ENCODE results near the gene RNASET2.

DNA sequence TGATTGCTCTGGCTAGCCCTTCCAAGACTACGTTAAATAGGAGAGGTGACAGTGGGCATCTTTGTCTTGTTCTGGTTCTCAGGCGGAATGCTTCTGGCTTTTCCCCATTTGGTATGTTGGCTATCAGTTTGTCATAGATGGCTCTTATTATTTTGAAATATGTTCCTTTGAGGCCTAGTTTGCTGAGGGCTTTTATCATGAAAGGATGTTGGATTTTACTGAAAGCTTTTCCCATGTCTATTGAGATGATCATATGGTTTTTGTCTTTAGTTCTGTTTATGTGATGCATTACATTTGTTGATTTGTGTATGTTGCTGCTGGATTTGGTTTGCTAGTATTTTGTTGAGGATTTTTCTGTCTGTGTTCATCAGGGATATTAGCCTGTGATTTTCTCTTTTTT lies 9.9 kb upstream of the RNASET2 start:
- TF ChIP-seq, protein P1, sequence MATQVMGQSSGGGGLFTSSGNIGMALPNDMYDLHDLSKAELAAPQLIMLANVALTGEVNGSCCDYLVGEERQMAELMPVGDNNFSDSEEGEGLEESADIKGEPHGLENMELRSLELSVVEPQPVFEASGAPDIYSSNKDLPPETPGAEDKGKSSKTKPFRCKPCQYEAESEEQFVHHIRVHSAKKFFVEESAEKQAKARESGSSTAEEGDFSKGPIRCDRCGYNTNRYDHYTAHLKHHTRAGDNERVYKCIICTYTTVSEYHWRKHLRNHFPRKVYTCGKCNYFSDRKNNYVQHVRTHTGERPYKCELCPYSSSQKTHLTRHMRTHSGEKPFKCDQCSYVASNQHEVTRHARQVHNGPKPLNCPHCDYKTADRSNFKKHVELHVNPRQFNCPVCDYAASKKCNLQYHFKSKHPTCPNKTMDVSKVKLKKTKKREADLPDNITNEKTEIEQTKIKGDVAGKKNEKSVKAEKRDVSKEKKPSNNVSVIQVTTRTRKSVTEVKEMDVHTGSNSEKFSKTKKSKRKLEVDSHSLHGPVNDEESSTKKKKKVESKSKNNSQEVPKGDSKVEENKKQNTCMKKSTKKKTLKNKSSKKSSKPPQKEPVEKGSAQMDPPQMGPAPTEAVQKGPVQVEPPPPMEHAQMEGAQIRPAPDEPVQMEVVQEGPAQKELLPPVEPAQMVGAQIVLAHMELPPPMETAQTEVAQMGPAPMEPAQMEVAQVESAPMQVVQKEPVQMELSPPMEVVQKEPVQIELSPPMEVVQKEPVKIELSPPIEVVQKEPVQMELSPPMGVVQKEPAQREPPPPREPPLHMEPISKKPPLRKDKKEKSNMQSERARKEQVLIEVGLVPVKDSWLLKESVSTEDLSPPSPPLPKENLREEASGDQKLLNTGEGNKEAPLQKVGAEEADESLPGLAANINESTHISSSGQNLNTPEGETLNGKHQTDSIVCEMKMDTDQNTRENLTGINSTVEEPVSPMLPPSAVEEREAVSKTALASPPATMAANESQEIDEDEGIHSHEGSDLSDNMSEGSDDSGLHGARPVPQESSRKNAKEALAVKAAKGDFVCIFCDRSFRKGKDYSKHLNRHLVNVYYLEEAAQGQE (IDR thresholded peaks at IDR 0.05; ENCODE audit: insufficient read depth in 1 of 2, low read depth in 2 of 2, low read length in 2 of 2), result no peak
- TF ChIP-seq POLR2AphosphoS5 (IDR thresholded peaks at IDR 0.05; ENCODE audit: low read depth, low read length) (no peak), TAF1 (IDR thresholded peaks at IDR 0.05; ENCODE audit: borderline replicate concordance, insufficient read depth, low read length) (no peak), SIN3A (IDR thresholded peaks at IDR 0.05; ENCODE audit: borderline replicate concordance, insufficient read depth, low read length) (no peak)
